ENCODE results near the gene SKP1.

The SKP1 gene

DNA sequence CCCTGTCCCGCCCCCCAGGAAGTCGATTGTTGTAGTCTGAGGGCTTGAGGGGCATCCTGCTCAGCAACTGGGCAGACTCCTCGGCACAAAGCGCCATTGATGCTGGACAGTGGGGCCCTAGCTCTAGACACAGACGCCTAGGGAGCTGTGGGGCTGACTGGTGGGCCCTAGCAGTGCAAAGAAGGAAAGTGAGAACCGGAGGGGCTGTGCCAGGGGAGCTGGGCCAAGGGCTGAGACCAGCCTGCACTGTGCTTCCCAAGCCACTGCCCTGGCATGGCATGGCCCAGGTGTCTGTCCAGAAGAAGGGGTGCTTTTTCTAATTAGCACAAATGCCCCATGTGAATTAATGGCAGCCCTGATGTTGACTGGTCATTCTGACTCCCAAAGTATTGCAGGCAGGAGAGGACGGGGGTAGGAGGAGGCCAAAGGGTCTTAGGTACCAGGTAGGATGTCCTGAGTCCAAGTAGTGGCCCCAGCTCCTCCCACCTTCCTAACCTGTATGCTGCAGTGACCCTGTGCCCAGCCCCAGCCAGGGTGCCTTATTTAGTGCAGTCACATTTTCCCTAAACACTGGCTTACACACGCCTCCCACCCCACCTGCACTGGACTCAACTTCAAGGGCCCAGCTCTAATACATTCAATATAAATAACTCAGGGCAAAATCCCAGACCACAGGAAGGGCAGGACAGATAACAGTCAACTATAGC is 46.4 kb downstream of the SKP1 start:
- DNase-seq (ENCODE audit: low spot score) = no peak

DNA sequence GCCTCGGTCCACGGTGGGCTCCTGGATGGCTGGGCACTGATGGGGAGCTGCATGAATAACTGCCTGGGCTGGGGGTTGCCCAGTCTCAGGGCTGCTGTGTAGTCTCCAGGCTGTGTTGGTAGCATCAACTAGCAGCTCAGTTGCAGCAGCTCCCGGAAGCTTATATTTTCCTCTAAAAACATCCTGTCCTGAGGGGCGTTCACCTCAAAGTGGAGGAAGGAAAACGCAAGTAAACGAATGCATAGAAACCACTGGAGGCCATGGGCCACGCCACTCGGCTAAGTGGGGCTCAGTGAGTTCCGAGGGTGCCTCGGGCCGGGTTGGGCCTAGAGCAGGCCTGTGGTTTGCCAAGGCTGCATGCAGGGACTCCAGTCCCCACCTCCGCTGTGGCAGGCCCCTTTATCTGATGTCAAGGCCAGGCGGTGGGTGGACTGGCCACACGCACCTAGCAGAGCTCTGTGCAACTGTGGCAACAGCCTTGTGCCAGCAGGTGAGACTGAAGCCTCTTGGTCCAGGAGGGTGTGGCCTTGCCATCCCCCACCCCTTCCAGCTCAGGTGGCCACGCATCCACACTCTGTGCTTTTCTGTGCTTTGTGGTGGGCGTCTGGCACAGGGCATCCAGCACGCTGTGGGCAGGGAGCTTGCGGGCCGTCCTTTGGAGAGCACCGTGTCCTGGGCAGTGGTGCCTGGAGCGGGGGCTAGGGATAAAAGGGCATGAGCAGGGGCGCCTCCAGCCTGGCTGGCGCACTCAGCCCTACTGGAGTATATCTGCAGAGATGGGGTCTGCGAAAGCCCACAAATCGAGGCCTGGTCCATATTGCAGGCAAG is 47.1 kb downstream of the SKP1 start:
- DNase-seq (ENCODE audit: low spot score) = no peak

DNA sequence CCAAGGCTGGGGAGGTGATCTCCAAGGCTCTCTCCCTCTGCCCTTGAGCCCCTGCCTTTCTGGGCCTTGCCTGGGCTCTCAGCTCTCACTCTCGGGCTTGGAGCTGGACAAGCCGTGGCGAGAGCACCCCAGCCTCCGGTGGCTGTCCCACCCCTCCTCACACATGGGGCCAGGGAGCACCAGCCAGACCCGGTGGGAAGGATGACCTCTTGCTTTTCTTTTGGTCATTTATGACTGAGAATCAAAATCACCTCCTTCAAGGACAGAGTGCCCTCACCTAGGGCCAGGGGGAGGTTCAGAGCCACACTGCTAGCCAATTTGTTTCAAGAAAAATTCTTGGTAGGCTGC is 48.1 kb downstream of the SKP1 start:
- DNase-seq (ENCODE audit: low spot score) = no peak

DNA sequence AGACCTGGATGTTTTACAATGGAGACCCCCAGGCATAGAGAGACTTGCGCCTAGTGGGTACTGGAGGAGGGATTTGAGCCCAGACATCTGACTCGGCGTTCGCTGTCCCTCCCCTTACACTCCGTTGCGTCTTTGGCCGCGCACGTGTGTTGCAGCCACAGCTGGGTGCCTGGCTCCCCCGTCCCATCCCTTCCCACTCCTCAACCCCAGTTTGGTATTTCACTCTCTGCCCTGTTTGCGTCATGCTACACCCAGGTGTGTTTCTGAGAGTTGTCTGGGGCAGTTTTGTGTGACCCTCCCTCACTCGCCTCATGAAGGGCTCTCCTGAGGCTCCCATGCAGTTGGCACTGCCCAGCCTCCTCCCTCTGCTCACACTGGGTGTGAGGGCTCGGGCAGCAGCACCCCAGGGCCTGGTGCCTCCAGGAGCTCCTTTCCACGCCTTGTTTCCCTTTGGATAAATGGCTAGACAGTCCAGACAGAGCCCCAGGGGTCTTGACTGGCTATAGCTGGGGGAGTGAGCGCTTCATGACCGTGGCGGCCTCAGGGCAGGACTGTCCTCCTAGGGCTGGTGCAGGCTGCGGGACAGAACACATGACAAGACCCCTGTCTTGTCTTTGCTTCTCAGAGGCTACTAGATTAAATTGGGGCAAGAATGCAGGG is 48.6 kb downstream of the SKP1 start:
- DNase-seq (ENCODE audit: low spot score) = no peak

DNA sequence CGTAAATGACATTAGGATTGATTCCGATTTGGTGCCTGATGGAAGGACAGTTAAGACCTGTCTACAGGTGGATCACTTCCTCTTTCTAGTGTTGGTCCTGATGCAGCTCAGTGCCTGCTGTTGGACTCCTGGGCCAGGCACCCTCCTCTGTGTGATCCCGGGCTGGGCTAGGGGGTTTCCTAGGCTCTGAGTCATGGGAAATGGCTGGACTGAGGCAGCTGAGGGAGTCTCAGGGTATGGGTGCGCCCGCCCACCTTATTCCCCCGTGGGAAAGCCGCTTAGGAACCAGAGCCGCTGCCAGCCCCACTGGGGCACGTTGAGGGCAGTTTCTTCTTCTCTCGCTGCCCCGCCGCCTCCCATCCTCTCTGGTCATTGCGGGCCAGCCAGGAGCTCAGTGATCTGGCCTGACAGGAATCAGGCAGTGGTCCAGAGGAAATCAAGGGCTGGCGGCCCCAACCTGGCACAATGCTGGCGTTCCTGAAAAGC is 49.3 kb downstream of the SKP1 start:
- peak; percentile 58 for DNase-seq (ENCODE audit: low spot score)

DNA sequence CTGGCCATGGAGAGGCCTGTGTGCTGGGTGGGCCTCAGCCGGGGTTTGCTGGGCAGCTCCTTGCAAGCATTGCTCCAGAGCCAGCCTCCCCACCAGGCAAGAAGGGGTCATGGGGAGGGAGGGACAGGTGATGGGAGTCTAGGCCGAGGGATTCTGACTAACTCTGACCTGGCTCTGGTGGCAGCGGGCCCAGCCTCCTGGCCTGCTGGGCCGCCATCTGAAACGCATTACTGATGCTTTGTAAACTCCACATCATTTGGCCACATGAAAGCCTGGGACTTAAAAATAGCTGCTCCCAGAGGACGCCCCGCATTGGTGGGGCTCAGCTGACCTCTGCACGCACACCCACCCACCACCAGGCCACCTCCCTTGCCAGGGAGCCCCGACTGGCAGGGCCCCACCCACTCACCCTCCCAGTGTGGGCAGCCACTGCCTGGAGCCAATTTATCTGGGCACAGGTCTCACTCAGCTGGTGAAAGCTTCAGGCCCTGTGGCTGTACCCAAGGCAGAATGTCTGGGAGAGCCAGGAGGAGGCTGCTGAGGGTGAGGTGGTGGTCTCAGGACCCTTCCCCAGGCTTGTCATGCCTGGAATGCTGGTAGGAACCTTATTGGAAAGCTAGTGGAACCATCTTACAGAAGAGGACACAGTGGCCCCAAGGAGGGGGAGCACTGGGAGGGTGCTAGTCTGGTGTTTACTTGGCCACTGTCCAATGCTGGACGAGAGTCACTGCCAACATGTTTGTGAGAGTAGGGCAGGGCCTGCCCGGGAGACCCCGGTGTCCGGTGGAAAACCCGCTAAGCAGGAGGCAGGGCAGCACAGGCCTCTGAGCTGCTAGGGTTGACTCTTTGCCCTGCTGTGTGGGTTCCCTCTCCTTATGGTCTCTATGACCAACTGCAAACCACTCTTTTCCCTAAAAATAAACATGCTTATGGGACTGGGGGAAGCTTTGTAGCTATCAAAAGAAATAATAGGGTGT is 51.4 kb downstream of the SKP1 start:
- no peak for DNase-seq (ENCODE audit: low spot score)

DNA sequence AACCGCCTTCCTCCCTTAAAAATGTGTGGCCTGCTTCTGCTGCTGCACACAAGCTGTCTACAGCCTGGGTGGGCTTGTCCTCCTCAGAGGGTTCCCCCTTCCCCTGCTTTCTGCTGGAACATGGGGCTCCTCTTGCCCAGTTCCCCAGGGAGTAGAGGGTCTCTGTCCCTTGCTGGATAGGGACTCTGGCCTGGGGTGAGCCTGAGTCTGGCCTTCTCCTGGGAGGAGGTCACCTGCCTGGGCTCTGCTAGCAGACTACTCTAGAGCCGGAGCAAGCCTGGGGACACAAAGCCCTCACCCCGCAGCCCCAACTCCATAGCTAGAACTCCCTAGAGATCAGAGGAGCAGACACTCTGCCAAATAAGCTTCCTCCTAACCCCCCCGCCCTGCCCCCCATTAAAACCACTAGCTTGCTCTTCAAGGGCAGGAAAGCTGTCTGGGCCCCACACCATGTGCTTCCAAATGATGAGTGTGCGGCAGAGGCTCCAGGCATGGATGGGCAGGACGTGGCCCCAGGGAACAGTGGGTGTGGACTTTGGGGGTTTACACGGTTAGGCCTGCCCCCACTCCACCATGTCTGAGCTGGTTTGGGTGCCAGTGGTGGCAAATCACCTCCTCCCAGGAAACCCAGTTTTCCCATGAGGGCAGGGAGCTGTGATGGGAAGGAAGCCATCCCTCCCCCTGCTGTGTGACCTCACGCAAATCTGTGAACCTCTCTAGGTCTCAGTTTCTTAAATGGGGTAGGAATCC is 52.3 kb downstream of the SKP1 start:
- DNase-seq (ENCODE audit: low spot score) = peak; percentile 42

DNA sequence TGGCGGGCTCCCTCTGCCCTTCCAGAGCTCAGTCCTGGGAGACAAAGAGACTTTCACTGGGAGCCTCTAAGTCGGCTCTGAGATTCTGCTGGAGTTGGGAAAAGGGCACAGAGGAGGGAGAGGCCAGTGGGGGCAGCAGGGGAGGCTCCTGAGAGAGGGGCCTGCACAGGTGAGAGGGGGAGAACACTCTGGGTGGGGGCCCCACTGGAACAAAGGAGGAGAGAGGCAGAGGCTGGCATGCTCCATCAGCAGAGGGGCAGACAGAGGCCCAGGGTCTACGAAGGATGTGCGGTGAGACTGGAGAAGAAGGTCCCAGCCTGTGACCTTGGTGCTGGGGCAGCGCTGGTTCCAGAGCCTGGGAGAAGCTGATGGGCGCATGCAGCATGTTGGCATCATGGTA is 53.4 kb downstream of the SKP1 start:
- no peak for DNase-seq (ENCODE audit: low spot score)

DNA sequence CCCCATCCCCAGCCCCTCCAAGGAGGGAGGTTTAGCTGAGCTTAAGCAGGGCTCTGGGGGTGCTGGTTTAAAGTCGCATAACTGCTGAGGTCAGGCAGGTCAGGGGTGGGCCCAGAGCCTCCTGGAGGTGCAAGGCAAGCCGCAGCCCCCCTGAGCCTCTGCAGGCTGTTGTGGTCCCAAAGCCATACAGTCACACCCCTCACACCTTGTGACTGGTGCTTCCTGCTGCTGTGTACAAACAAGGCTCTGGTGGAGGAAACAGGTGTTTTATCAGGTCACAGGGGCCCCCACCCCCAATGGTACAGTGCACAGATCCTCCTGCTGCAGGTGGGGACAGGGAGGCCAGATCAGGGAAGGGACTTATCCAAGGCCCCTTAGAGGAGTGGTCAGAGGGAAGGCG is 54.2 kb downstream of the SKP1 start:
- peak; percentile 68 for DNase-seq (ENCODE audit: low spot score)

DNA sequence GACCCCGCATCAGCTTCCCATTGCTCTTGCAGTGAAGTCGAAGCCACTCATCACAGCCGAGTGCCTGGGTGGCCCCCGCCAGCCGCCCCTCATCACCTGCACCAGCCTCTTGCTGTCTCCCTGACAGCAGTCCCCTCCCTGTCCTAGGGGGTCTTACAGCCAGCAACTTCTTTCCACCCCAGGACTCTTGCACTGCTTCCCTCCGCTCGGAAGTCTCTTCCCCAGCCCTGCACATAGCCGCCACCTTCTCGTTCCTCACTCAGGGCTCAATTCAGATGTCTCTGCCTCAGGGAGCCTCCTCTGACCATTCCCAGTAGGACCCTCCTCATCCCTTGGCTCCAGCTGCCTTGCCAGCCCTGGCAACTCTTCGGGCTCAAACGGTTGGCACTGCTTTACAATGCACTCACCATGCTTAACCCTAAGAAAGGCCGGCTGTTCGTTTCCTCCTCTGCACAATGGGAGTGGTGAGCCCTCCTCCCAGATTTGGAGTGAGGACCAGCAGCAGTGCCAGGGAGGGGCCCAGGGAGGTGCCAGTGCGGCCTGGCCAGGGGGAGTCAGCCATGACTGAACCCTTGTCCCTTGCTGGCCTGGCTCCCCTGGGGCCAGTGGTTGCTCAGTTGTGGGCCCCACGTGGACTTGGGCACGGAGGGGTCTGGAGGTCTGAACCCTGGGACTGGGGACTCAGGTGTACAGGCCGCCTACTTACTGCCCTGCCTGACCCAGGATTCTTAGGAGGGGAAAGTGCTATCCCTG is 56.2 kb downstream of the SKP1 start:
- DNase-seq (ENCODE audit: low spot score) = no peak

DNA sequence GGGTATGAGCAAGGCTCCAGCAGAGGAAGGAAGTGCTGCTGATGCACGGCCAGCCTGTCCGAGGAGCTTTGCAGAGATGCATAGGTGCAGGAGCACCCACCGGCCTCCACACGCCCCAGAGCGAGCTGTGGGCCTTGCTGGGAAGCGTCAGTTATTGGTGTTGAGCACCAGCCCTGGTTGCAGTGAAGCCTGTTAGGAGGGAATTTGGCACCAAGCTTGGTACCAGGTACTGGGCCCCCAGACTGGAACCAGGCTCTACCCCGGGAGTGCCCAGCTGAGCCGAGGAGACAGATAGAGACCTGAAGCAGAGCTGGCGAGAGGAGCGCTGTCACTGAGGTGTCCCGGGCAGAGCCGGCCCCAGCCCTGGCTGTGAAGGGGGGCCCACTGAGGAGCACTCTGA is 57.0 kb downstream of the SKP1 start:
- no peak for DNase-seq (ENCODE audit: low spot score)

DNA sequence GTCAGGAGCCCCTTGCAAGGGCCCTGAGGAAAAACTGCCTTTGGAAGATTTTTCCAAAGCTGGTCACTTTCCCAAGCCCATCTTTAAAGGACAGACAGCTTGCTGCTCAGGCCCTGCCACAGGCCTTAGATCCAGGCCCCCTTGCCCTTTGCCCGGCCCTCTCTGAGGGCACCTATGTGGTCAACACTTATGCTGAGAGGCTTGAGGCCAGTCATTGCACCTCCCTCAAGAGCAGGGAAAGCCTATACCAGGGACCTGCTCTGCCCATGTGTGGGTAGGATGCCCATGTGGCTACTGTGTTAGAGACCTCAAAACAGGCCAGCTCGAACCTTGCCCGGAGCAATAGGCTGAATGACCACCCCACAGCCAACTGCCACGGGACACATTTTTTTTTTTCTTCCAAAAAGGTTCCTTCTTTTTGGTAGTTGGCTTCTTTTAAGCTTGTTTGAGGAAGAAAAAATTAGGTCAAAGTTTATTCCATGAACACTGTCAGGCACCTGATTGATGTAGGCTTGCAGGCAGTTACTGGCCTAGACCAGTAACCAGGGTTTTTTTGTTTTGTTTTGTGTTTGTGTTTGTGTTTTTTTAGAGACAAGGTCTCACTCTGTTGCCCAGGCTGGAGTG is 58.4 kb downstream of the SKP1 start:
- no peak for DNase-seq (ENCODE audit: low spot score)

DNA sequence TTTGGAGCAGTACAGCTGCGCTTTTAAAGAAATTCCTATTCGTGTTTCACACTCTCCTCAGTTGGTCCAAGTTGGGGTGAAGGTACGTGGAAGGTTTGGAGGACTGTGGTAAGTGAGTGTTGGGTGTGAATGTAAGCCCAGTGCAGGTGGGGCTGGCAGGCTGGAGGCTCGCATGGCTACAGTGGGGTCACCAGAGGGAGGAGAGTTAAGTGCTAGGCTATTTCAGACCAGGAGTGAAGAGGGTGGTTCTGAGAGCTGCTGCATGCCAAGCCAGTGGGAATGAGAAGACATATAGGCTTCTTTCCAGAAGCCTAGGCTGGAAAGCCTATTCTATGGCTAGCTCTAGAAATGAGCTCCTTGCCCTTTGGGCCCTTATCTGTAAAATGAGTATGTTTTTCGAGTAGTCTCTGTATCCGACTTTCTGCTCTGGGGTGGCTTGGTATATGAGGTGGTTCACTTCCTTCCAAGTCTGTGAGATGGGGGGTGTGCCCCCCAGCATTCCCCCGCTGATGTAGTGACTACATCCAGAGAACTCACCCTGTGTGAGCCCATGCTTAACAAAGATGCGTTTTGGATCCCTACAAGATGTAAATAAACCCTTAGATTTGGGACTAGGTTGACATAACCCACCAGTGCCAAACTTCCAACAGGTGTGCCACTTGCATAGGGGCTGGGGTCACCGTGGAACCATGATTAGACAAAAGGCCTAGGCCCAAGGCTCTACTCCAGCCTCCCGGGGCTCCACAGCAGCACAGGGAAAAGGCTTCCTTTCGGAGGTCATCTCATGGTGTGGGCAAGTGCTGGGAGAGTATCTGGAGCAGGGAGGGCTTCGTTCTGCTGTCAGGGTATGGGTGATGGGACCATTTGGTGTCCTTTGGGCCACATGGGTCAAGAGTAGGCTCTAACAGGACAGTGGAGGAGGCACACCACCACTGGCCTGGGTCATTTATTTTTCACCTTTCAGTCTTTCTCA is 59.7 kb downstream of the SKP1 start:
- no peak for DNase-seq (ENCODE audit: low spot score)

DNA sequence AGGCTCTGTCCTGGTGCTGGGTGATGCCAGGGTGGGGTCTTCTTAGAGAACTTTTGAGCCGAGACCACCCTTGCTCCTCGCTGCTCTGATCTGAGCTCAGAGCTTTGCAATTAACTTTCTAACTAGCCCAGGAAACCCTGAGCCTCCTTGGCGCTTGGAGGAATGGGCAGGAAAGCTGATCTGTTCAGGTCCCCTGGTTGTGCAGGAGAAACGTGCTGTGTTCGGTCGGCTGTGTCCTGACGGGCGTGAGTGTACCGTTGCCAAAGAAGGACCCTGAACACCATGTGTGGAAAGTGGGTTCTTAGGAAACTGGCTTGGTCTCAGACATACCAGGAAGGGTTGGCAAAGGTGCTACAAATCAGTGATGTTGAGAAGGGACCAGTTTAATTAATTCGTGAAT is 60.5 kb downstream of the SKP1 start:
- DNase-seq (ENCODE audit: low spot score) = no peak

DNA sequence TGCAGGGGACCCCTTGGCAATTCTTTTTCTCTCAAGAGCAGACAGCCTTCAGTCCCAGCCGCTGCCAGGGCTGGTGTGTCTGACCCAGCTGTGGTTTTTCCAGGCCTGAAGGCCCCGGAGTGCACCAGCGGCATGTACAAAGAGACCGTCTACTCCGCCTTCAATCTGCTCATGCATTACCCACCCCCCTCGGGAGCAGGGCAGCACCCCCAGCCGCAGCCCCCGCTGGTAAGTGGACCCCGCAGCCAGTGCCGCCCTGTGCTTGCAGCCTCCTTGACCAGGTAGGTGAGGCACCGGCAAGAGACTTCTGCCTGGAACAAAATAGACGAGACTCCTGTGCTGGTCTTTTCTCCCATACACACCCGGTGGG is 61.0 kb downstream of the SKP1 start:
- DNase-seq (ENCODE audit: low spot score) = no peak

DNA sequence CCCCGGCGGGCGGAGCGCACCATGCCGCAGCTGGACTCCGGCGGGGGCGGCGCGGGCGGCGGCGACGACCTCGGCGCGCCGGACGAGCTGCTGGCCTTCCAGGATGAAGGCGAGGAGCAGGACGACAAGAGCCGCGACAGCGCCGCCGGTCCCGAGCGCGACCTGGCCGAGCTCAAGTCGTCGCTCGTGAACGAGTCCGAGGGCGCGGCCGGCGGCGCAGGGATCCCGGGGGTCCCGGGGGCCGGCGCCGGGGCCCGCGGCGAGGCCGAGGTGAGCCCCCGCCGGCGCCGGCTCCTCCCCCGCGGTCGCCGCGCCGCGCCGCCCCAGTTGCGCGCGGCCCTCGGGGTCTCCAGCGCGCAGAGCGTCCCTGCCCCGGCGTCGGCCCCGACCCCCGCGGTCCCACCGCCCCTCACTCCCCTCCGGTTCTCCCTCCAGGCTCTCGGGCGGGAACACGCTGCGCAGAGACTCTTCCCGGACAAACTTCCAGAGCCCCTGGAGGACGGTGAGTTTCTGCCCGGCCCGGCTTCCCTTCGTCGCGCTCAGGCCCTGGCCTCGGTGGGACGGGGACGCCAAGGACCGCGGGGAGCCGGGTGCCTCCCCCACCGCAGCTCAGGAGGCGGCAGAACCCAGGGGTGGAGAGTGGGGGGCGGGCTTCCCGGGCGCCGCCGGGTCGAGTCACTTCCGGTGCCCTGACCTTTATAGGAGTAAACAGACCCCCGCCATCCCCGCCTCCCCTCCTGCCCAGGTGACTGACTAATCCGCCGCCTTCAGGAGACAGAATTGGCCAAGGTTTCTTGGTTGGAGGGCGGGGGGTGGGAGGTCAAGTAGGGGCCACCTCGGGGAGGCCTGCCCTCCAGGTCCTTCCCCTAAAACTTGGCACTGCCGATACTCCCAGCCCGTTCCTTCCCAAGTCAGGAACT is 61.6 kb downstream of the SKP1 start:
- DNase-seq (ENCODE audit: low spot score) = peak; percentile 89
